DOHH2 (cell line): ENCODE measurements around the gene CCND2.

Experiments used
- CTCF ChIP-seq: fragments of 200-600 bp; sonication (generic); IDR thresholded peaks from one replicate; pipeline ENCODE4 v1.5.1; 2014; ENCODE audit warnings: antibody characterized with exemption, mild to moderate bottlenecking, low read depth, low read length; ENCODE audit not compliant: poor library complexity, severe bottlenecking
- EZH2phosphoT487 ChIP-seq: fragments of 200-600 bp; sonication (generic); IDR thresholded peaks from 2 replicates; pipeline ENCODE4 v1.6.1; 2017; ENCODE audit warnings: borderline replicate concordance, mild to moderate bottlenecking, antibody characterized with exemption, low read length, moderate library complexity, mixed read lengths

DNA sequence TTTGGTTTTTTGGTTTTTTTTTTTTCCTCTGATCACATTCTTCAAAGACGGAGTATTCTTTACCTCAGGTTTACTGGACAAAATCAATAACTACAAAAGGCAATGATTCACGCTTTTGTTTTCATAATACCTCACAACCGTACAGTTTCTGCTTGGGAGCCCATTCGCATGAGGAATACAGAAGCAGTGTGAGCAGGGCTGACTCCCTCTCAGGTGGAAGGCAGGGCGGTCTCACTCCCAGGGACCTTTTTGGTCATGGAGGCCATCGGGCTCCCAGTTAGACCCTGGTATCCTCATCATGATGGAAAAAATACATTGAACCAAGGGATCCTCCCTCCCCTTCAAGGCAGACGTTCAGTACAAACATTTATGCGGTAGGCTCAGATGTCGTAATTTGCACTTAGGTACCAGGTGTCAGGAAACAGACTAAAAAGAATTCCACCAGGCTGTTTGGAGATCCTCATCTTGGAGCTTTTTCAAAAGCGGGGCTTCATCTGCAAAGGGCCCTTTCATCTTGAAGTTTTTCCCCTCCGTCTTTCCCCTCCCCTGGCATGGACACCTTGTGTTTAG is 28.5 kb downstream of the CCND2 start:
- TF ChIP-seq CTCF (no peak), EZH2phosphoT487 (no peak)
